GM18505 (cell line): ENCODE data around the gene APOA4.
"Not testable (repeated sequence)": the region's sequence is repeated elsewhere in the genome, so short reads cannot be mapped to it uniquely, and the experiment has no call there.

Experiments used
- ATAC-seq: cut with Tn5 transposase; IDR thresholded peaks from one replicate; pipeline ENCODE4 v1.9.1; 2021; ENCODE audit not compliant: unreplicated experiment
- POLR2A ChIP-seq: IDR thresholded peaks from 4 replicates; pipeline ENCODE4 v1.6.1; 2011; ENCODE audit warnings: borderline replicate concordance; ENCODE audit not compliant: insufficient read depth, insufficient read length; ENCODE audit errors: extremely low read depth

APOA4 gene

GRCh38 chr11:116840746-116841296 lies 17.7 kb upstream of the APOA4 start:
- no peak for ATAC-seq

GRCh38 chr11:116840224-116840745 lies 17.2 kb upstream of the APOA4 start:
- ATAC-seq: no peak
- no peak for TF ChIP-seq POLR2A

More at GRCh38 chr11:116840746-116841296, 17.7 kb upstream of the APOA4 start:
- no peak for TF ChIP-seq POLR2A

GRCh38 chr11:116838321-116839084 lies 15.4 kb upstream of the APOA4 start:
- no peak for ATAC-seq
- no peak for TF ChIP-seq POLR2A

DNA sequence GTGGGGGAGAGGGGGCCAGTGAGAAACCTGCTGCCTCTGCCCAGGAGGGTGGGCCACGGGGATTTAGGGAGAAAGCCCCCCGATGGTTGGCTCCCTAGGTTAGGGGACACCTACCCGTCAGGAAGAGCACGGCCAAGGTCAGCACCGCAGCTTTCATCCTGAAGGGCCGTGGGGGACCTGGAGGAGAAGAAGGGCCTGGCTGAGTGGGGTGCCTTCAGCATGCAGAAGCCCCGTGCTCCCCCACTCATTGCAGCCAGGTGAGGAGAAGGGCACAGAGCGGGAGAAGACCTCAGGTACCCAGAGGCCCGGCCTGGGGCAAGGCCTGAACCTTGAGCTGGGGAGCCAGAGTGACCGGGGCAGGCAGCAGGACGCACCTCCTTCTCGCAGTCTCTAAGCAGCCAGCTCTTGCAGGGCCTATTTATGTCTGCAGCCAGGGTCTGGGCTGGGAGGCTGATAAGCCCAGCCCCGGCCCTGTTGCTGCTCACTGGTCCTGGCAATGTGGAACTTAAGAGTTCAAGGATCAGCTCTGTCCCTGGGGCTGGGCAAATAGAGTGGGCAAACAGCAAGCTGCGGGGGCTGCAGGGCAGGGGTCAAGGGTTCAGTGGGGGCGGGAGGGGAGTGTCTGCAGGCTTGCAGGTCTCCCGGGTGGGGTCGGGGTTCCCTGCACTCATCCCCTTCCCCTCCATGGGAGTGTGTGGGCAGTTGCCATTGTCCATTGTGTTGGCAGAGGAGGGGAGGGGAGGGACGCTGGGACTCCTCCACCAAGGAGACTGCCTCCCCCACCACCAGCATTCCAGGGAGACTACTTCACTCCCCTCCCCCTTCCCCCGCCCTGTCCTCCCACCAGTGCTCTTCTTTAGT lies 14.4 kb upstream of the APOA4 start, which contains the start of gene APOA1:
APOA1 (minus strand) TSS at position 392 of the 861 bp plus-strand sequence; CDS start at position 157, 235 bp downstream.
- no peak for TF ChIP-seq POLR2A
- no peak for ATAC-seq

DNA sequence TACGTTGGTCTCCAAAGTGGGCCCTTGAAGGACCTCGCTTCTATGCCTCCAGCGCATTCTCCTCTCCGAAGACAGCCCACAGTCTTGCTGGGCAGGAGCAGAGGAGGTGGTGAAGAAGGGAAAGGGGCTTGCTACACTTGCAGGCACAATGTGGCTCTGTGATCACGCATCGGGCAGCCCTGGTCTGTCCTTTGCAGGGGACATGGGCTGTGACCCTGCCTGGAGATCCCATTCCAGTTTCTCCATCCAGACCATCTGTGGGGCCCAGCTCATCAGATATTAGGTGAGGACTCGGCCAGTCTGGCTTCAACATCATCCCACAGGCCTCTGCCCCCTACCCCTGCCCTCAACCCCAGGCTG lies 13.5 kb upstream of the APOA4 start:
- no peak for ATAC-seq
- TF ChIP-seq POLR2A: no peak

DNA sequence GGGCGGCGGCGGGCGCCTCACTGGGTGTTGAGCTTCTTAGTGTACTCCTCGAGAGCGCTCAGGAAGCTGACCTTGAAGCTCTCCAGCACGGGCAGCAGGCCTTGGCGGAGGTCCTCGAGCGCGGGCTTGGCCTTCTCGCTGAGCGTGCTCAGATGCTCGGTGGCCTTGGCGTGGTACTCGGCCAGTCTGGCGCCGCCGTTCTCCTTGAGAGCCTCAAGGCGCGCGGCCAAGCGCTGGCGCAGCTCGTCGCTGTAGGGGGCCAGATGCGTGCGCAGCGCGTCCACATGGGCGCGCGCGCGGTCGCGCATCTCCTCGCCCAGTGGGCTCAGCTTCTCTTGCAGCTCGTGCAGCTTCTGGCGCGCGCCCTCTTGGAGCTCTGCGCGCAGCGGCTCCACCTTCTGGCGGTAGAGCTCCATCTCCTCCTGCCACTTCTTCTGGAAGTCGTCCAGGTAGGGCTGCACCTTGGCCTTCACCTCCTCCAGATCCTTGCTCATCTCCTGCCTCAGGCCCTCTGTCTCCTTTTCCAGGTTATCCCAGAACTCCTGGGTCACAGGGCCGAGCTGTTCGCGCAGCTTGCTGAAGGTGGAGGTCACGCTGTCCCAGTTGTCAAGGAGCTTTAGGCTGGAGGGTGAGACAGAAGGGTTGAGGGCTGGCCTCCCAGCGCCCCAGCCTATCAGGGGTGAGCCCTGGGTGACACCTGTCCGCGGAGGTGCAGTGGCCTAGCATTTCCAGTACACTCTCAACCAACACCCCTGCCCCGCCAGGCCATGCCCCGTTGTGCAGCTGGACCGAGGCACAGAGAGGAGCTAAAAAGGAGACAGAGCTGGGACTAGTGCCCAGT lies 12.9 kb upstream of the APOA4 start:
- ATAC-seq: peak; percentile 68
- peak; percentile 42 for TF ChIP-seq POLR2A

DNA sequence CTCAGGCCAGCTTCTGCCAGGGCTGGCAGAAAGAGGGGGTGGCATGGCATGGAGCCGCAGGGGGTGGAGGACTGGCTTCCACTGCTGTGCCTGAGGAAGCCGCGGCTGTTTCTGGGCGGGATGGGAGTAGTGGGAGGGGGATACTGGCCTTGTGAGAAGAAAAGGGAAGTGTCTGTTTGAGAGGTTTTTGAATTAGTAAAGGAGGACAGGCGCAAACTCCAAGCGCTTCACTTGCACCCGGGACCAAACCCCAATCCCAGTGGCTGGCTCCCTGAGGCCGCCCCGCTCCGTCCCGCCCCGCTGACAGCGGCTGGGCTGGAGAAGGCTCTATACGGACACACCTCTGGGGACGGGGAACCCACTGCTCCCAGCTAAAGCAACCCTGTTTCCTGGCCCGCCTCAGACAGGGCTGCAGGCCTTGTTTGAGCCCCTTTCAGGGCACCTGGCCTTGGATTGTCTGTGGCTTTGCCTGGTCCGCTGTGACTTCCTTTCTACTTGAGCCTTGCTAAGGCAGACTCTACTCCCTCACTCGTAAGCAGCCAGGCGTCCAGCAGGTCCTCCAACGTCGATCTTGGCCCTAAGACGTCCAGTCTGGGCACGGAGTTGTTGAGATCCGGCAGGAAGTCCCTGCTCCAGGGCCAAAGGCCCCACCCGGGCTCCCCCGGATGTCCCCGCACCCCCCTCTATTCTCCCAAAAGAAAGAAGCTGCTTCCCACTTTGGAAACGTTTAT lies 12.1 kb upstream of the APOA4 start:
- peak; percentile 8 for ATAC-seq
- TF ChIP-seq POLR2A: no peak

DNA sequence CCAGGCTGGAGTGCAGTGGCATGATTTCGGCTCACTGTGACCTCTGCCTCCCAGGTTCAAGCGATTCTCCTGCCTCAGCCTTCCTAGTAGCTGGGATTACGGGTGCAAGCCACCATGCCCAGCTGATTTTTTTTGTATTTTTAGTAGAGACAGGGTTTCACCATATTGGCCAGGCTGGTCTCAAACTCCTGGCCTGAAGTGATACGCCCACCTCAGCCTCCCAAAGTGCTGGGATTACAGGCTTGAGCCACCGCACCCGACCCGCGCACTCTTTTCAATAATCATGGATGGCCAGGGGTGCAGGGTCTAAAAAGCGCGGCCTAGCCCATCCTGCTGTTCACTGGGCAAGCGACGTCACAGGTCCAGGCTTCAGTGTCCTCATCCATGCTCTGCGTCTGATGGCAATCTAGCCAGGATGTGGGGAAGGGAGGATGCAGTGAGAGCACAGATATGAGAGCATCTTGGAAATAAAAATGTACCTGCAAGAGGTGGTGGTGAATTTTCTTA lies 11.5 kb upstream of the APOA4 start:
- ATAC-seq: not testable (repeated sequence)

GRCh38 chr11:116833816-116834534 lies 10.9 kb upstream of the APOA4 start:
- TF ChIP-seq POLR2A: no peak
- no peak for ATAC-seq

DNA sequence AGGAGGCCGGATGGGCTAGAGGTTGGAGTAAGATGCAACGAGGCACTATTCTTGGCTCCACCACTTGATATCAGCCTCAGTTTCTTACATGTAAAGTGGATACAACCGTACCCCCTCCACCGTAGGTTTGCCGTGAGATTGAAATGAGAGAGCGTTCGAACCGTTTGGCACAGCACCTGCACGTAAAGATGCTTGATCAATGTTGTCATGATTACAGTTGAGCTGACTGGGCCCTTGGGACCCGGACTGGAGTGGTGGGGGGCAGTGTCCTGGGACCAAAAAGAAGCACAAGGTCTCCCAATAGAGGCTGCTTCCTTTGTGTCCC lies 10.3 kb upstream of the APOA4 start:
- ATAC-seq: no peak
- TF ChIP-seq POLR2A: no peak
